HG03045 (cell line): ENCODE measurements around the gene LIMD2.

ENCODE experiments used
- ATAC-seq: cut with Tn5 transposase; IDR thresholded peaks from one replicate; pipeline ENCODE4 v1.9.1; 2021; ENCODE audit warnings: mild to moderate bottlenecking, moderate library complexity; ENCODE audit not compliant: unreplicated experiment

LIMD2 gene

DNA sequence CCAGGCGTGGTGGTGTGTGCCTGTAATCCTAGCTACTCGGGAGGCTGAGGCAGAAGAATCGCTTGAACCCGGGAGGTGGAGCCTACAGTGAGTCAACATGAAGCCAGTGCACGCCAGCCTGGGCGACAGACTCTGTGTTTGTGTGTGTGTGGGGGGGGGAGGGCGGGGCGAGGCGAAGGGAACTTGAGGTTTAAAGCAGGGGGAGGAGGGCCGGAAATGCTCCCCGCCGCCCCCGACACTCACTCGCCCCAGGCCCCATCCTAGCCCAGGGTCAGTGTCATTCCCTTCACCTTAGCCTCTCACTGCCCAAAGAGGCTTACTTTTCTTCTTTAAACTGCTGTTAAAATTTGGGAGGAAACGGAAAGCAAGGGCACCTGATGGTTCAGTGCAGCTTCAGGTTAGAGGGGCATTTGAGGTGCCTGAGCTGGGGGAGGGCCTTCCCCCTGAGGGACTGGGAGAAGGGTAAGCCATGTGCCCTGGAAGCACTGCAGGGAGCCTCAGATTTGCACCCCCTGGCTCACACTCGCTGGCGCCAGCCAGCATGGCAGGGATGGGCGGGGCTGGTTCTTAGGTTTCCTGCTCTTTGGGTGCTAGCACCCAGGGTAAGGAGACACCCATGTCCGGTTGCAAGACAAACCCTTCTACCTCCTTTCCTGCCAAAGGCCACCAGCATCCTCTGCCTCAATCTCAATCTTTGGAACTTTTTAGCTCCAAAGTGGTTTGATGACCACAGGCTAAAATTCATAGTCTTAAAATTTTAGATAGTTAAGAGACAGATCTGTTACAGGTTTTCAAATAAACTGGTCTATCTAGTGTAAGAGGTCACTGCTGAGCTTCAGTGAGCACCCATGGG, 2.2 kb upstream of the LIMD2 start:
- no peak for ATAC-seq

DNA sequence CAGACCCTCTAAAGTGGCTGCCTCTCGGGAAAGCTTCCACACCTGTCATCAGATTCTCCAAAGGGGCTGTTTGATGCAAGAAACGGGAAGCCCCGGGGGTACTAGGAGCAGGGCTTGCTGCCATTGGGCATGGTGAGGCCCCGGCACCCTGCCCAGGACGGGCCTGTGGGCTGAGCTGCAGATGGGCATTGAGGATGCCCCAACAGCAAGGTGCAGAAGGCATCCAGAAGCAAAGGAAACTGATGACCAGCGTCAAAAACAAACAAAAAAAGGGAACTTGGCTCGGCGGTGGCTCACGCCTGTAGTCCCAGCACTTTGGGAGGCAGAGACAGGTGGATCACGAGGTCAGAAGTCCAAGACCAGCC, 1.5 kb upstream of the LIMD2 start:
- ATAC-seq, result no peak

DNA sequence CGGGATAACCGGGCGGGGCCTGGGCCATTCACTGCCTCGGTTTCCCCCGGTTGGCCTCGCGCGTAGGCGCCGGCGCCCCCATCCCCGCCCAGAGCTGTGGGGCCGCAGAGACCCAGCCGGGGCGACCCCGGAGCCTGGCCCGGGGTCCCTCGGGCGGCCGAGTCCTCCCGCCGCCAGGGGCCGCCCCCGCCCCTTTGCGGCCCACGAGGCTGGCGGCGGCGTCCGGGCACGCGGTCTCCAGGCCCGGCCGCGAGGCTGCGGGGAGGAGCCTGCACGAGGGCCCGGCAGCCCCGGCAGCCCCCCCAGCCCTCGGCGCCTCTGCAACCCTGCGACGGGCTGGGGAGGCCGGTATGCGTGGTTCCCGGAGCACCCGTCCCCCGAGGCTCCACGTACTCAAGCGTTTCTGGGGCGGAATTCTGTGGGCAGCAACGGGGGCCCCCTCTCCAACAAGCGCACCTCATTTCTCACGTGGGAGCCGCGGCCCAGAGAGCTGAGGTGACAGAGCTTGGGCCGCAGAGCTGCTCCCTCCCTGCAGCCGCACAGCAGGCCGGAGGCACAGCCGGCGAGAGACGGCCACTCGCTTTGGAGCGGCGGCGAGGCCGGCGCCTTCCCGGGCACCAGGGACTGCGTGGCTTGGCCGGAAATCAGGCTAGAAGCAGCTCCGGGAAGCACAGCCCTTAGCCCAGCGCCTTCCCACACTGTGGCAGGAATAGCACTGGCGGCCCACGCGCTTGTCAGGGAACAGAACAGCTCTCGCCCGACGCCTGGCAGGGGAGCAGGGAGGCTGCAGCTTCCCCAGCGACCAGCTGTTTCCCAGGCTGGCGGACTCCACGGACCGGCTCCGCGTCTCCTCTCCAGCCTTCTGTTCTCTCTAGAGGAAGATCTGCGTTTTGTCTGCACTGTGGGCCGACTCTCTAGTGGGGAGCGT, 867 bp upstream of the LIMD2 start:
- peak; percentile 10 for ATAC-seq

DNA sequence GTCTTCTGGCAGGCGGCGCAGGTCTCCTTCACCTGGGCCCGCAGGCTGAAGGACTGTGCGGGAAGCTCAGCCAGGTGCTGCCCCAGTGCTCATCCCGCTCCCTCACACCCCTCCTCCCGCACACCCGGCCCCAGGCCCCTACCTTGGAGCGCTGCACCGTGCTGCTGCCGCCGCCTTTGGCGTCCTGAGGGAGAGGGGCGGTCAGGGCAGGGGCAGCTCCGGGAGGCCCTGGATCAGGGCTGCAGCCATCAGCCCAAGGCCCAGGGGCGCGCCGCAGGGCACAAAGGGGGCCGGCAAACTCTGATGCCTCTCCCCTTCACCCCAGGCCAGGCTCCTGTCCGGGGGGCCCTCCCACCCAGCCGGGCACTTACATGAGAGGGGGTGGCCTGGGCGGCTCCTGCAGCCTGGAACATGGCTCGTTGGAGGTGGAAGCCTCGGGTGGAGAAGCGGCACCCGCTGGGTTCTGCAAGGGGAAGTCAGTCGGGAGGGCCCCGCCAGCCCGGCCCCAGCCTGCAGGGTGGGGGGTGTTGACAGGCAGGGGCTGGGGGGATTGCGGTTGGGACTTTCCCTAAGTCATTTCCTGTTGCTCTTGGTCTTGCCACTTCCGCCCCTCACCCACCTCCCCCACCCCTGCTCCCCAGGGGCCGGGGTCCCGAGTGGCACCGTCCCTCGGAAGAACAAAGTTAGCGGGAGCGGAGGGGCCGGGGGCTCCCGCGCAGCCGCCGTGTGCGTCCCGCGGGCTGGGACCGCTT, 863 bp downstream of the LIMD2 start:
- ATAC-seq, result peak; percentile 19

DNA sequence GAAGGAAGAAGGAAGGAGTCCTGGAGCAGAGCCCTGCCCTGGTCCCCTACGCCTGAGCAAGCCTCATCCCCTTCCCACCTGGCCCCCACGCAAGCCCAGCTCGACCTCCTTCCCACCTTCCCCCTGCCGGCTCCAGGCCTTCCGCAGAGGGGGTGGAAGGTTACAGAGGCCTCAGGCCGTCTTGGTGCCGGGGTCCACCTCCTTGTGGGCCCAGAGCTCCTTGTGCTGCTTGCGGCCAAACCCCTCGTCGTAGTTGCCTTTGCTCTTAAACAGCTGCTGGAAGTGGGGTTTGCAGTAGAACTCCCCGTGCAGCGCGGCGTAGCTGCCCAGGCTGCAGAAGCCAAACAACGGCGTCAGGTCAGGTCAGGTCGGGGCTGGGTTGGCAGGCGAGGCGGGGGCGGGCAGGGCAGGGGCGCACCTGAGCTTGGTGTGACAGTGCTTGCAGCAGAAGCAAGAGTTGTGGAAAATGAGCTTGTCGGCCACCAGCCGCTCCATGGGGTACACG, 1.5 kb downstream of the LIMD2 start:
- ATAC-seq, result no peak

DNA sequence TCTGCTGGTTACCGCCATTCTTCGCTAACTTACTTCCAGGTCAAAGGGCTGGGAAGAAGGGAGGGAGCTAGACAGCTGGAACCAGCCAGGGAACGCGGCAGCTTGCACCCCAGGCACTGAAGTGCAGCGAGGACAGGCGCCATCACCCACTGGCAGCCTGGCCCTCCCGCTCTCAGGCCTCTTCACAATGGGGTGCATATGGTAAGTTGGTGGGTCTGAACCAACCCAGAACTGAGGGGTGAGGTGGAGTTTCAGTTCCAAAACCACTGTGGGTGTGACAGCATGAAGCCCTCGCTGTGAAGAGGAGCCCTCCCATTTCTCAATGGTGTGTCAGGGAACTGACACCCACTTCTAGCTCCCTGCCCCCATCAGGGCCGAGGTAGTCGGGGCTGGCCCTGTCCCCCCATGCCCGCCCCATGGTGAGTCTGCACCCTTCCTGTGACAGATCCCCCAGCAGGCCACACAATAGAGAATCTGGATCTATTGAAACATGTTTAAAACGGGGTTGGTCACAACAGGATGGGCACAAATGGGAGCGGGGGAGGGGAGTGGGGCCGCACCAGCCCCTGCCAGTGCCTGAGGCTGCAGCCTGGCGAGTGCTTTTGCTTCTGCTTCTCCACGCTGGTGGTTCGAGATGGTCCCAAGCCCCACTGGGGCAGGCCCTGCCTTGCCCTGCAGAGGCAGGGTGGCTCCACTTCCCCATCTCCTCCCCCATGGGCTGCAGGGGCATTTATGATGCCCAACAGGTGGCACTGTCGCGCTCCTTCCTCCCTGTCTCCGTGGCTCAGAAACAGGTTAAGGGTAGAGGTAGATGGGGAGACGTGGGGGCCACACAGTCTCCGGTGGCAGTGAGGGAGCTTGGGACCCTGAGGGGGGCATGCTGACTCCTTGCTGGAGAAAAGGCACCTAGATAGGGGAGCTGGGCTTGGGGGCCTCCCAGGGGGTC, 2.3 kb downstream of the LIMD2 start:
- peak; percentile 27 for ATAC-seq

DNA sequence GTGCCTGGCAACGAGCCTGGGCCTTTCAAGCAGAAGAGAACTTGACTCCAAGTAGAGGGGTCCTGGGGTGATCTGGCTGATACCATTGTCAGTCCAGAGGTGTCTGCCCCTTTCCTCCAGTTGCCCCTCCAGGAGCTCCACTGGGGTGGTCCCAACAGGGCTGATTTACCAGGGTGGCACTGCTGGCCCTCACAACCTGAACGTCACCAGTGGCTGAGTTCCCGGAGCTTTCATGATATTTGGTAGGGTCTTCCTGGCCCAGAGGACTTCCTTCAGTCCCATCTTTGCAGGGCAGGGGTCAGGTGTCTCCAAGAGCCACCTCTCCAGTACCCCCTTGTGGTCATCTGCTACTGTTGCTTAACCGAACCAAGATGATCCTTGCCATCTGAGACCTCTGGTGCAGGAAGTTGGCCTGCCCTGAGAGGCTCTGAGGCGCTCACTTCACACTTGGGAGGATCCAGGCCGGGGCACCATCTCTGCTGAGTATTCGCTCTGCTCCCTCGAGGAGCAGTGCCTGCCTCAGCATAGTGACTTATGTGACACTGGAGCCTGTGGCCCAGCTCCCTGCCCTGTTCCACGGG, 3.5 kb downstream of the LIMD2 start:
- ATAC-seq, result no peak

DNA sequence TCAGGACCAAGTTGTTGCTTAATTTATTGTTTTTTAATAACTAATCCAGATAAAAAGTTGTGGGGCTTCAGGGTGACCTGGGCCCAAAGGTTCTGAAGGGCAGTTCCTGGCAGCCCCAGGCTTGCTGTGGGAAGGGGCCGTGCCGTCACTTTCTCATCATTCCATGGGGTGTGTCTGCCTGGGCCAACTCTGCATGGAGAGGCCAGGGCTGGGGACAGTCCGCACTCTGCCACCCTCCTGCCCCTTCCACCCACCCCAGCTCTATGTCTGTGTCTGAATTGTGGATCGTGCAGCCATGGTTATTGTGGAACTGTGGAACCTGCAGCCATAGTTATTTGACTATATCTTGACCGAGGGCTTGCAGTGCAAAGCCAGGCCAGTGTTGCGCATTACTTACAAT, 4.0 kb downstream of the LIMD2 start:
- ATAC-seq, result no peak

DNA sequence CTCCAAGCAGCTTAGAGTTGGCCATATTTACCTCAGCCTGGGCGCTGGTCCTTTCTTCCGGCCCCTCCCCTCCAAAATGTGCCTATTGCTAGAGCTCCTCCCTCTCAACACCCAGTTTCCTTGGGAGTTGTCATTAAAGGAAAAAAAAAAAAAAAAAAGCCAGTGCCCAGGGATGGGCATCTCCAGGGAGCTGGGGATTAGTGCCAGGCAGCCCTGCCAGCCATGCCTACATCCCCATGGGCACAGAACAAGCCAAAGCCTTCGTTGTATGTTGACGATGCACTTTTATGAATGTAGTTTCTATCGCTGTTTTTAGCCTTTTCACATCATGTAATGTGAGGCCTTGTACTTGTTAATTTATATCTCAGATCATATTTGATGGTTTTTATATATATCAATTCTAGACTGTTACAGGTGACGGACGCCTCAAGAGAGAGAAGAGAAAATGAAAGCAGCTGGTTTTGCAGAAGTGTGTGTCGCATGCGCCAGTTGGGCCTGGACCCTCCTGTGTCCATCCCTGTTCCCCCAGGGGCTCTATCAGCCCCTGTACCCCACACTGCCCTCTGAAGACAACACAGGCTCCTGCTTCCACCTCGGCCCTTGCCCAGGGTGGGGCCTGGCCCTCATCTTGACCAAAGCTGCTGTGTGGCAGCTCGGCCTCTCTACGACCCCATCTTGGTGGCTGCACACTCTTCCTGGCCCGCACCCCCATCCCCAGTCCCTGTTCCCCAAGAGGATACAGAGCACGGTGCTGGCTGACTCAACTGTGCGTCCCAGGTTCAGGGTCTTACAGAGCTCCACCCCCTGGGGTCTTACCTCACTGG, 4.8 kb downstream of the LIMD2 start:
- no peak for ATAC-seq

DNA sequence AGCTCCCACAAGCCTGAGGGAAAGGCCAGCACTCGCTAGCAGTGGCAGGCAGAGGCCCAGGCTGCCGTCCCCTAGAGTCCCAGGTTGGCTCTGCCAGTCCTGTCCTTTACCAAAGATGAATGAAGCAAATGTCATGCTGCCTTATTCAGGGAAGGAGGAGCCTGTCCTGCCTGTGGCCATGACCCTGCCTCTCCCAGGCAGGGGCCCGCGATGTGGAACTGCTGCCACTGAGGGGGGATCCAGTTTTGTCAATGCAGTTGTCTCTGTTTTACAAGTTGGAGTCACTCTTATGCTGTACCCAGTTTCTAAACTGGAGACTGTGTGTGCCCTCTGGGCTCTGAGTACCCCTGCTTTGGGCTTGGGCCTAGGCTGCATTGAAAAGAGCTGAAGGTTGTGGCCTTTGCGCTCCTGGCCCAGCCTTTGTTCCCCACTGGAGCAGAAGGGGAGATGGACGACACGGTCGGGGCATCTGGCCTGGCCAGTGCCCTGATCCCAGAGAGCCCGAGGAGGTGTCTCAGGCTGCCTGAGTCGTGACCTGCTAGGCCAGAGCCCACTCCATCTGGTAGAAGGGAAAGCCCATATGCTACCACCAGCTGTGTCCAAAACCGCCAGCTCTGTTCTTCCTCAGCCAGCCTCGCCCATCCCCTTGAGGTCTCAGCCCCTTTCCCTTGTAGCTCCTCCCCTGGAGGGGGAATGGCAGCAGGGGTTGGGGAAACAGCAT, 5.5 kb downstream of the LIMD2 start:
- ATAC-seq, result no peak

DNA sequence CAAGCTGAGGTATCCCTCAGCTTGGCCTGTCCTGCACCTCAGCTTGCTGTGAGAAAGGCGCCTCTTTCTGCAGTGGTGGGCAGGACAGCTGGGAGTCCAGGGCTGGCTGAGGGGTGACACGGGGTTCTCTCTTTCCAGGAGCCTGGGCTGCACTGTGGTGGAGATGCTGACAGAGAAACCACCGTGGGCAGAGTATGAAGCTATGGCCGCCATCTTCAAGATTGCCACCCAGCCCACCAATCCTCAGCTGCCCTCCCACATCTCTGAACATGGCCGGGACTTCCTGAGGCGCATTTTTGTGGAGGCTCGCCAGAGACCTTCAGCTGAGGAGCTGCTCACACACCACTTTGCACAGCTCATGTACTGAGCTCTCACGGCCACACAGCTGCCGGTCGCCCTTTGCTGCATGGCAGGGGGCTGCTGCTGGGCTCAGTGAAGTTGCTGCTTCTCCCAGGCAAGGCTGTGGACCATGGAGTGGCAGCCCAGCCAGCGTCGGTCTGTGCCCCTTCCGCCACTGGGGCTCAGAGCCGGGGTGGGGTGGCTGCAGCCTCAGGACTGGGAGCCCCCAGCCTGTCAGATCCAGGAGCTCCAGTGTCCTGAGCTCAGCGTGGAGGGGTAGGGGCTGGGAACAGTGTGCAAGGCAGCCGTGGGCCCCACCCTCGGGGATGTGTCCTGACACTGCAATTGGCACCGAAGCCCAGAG, 6.4 kb downstream of the LIMD2 start:
- no peak for ATAC-seq

DNA sequence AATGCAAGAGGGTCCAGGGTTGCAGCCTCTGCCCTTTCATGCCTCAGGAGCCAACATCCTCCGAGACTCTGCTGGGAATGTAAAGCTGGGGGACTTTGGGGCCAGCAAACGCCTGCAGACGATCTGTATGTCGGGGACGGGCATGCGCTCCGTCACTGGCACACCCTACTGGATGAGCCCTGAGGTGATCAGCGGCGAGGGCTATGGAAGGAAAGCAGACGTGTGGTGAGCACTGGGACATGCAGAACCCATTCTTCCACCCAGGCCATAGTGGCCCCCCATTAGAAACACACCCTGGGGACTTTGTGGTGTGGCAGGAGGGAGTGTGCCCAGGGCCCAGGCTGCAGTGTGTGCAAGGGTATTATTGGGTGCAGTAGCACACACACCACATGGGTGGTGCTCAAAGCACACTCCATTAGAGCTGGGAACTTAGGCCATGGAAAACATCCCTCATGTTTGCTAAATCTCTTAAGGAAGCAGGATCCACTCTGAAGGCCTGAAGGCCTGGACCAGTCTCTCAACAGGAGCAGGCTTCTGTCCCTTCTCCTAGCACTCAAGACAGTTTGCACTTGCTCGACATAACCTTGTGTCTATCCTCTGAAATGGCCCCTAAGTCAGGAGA, 7.6 kb downstream of the LIMD2 start:
- no peak for ATAC-seq

DNA sequence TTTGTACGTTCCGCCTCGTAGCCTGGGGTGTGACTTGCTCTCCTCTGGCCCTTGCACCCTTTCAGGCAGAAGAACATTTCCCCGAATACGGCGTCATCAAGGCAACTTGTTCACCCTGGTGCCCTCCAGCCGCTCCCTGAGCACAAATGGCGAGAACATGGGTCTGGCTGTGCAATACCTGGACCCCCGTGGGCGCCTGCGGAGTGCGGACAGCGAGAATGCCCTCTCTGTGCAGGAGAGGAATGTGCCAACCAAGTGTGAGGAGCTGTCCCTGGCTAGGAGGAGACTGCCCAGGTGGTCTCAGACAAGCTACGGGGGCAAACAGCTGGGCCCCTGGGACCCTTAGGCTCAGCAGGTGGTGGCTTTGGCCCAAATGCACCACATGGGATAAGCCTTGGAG, 10.4 kb downstream of the LIMD2 start:
- ATAC-seq, result no peak

DNA sequence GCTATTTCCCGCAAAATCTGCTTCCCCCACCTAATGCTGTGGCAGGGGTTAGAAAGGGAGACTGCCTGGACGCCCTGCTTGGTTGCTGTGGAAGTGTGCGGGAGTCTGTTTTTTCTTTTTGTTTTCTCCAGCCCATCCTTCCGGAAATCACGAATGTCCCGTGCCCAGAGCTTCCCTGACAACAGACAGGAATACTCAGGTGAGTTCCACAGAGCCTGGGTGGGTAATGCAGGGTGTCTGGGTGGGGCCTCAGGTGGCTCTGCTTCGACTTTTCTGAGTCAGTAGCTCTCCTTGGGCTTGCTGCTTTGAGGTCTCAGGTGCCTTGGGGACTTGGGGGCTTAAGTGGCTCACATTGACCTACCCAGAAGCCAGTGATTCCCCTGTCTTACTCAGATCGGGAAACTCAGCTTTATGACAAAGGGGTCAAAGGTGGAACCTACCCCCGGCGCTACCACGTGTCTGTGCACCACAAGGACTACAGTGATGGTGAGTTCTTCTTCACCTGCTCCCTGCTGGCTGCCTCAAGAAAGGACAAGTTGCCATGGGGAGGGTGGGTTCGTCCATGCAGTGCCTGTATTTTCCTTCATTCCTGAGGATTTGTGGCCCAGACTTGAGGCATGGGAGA, 11.4 kb downstream of the LIMD2 start:
- no peak for ATAC-seq

DNA sequence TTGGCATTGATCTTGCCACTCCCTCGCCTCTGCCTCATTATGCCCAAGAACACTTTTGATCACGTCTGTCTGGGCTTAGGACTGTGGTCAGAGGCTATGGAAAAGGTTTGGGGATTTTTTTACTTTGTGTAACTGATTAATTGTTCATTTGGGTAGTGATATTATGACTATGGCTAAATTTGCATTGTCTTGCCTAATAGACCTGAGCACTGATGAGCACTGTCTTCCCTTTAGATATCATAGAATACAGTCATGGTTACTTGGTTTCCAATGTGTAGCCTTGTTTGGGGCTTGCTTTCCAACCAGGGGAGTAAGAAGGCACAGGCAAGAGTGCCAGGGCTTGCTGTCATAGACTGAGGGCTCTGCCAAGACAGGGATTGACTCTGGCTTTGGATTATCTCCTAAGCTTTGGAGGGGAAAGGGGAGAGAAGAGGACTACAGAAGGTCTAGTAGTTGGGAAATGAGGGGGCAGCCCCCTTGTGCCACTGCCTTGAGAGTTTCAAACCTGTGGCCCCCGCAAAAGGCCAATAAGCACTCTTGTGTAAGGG, 13.7 kb downstream of the LIMD2 start:
- ATAC-seq, result no peak

DNA sequence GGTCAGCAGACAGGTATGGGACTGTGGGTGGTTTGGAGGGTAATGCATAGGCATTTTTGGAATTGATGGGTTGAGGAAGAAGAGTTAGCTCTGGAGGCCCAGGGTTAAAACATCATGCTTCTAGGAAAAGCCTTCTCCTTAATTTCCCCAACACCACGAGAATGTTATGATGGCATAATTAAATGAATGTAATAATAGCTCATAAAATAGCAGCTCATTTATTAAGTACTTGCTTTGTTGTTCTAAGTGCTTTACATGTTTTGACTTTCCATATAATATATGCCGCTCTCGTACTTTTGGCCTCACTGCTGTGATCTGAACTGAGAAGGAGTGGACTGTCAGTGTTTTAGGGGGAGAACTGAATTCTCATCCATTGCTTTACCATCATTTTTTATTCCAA, 14.3 kb downstream of the LIMD2 start:
- ATAC-seq, result no peak
